Effector memory CD4-positive, alpha-beta T cell (primary cell): ENCODE data around the gene LRRC14B.
A peak's percentile ranks its signal among the peaks of the same experiment; 100 is the strongest.

Experiments
- DNase-seq, 3 donors: peaks; one replicate each; pipeline ENCODE4 v3.0.0-alpha.2; 2020
- H3K27ac ChIP-seq: 2 replicates; pipeline ENCODE4 v1.7.0; 2013; ENCODE audit warnings: mild to moderate bottlenecking, low read length, moderate library complexity; ENCODE audit not compliant: insufficient read depth, poor library complexity, severe bottlenecking
- H3K27me3 ChIP-seq: replicated peaks from 2 replicates; pipeline ENCODE4 v1.7.0; 2013; ENCODE audit warnings: mild to moderate bottlenecking, low read length; ENCODE audit not compliant: insufficient read depth, control insufficient read depth, poor library complexity, severe bottlenecking
- H3K36me3 ChIP-seq: 2 replicates; pipeline ENCODE4 v1.7.0; 2013; ENCODE audit warnings: mild to moderate bottlenecking, low read length, moderate library complexity; ENCODE audit not compliant: control insufficient read depth, insufficient read depth
- H3K4me1 ChIP-seq: 2 replicates; pipeline ENCODE4 v1.7.0; 2013; ENCODE audit warnings: low read length, mild to moderate bottlenecking; ENCODE audit not compliant: control insufficient read depth, insufficient read depth, poor library complexity, severe bottlenecking
- H3K4me3 ChIP-seq: 2 replicates; pipeline ENCODE4 v1.7.0; 2013; ENCODE audit warnings: low read length, low read depth, mild to moderate bottlenecking; ENCODE audit not compliant: insufficient read depth, poor library complexity, severe bottlenecking
- H3K9me3 ChIP-seq: 2 replicates; pipeline ENCODE4 v1.7.0; 2013; ENCODE audit warnings: mild to moderate bottlenecking, low read length, moderate library complexity; ENCODE audit not compliant: control insufficient read depth

Gene LRRC14B

GRCh38 chr5:184471-184870 is 6.8 kb upstream of the LRRC14B start:
- Histone ChIP-seq H3K9me3 (no peaks in the 10 kb centered on the region), H3K4me3 (no peak overlapping the region), H3K27ac (no peak overlapping the region), H3K36me3 (no peaks in the 10 kb centered on the region), H3K27me3 (no peaks in the 10 kb centered on the region), H3K4me1 (peaks cover 3% of the 10 kb centered on the region)
- no peak for DNase-seq

- H3K27me3 ChIP-seq = no peaks in the 10 kb centered on the region
- no peak for DNase-seq
Measured at GRCh38 chr5:185095-186070, 5.9 kb upstream of the LRRC14B start.

GRCh38 chr5:186091-187041 is 4.9 kb upstream of the LRRC14B start:
- H3K27ac ChIP-seq = no peak overlapping the region
- H3K9me3 ChIP-seq = no peaks in the 10 kb centered on the region
- H3K4me3 ChIP-seq = no peak overlapping the region
- peaks cover 3% of the 10 kb centered on the region for H3K4me1 ChIP-seq
- no peaks in the 10 kb centered on the region for H3K27me3 ChIP-seq
- no peak for DNase-seq
- no peaks in the 10 kb centered on the region for H3K36me3 ChIP-seq

More at GRCh38 chr5:185095-186070, 5.9 kb upstream of the LRRC14B start:
- Histone ChIP-seq H3K36me3 (no peaks in the 10 kb centered on the region), H3K9me3 (no peaks in the 10 kb centered on the region), H3K4me1 (peaks cover 3% of the 10 kb centered on the region), H3K27ac (no peak overlapping the region), H3K4me3 (no peak overlapping the region)

GRCh38 chr5:187042-187431 is 4.3 kb upstream of the LRRC14B start:
- Histone ChIP-seq H3K36me3 (no peaks in the 10 kb centered on the region), H3K27ac (no peak overlapping the region), H3K9me3 (no peaks in the 10 kb centered on the region), H3K27me3 (no peaks in the 10 kb centered on the region), H3K4me3 (no peak overlapping the region), H3K4me1 (peaks cover 3% of the 10 kb centered on the region)
- no peak for DNase-seq

GRCh38 chr5:187617-188451 is 3.5 kb upstream of the LRRC14B start:
- Histone ChIP-seq H3K9me3 (no peaks in the 10 kb centered on the region), H3K27me3 (no peaks in the 10 kb centered on the region)

GRCh38 chr5:188488-189481 is 2.5 kb upstream of the LRRC14B start:
- no peaks in the 10 kb centered on the region for H3K36me3 ChIP-seq
- no peak overlapping the region for H3K27ac ChIP-seq
- peaks cover 3% of the 10 kb centered on the region for H3K4me1 ChIP-seq
- no peak overlapping the region for H3K4me3 ChIP-seq
- H3K9me3 ChIP-seq = no peaks in the 10 kb centered on the region
- H3K27me3 ChIP-seq = no peaks in the 10 kb centered on the region
- DNase-seq = peak; percentile 62 to 70 (median 69)

More at GRCh38 chr5:187617-188451, 3.5 kb upstream of the LRRC14B start:
- no peak overlapping the region for H3K4me3 ChIP-seq
- no peak overlapping the region for H3K27ac ChIP-seq
- H3K36me3 ChIP-seq = no peaks in the 10 kb centered on the region
- DNase-seq = no peak
- peaks cover 3% of the 10 kb centered on the region for H3K4me1 ChIP-seq

GRCh38 chr5:189486-189885 is 1.8 kb upstream of the LRRC14B start:
- Histone ChIP-seq H3K36me3 (no peaks in the 10 kb centered on the region), H3K9me3 (no peaks in the 10 kb centered on the region), H3K27ac (no peak overlapping the region), H3K4me1 (peaks cover 3% of the 10 kb centered on the region), H3K27me3 (no peaks in the 10 kb centered on the region), H3K4me3 (no peak overlapping the region)
- DNase-seq = no peak

- H3K4me1 ChIP-seq = peaks cover 3% of the 10 kb centered on the region
- H3K36me3 ChIP-seq = no peaks in the 10 kb centered on the region
- H3K27me3 ChIP-seq = no peaks in the 10 kb centered on the region
- H3K4me3 ChIP-seq = no peak overlapping the region
- H3K27ac ChIP-seq = no peak overlapping the region
- DNase-seq = no peak
- H3K9me3 ChIP-seq = no peaks in the 10 kb centered on the region
Measured at GRCh38 chr5:189976-190365, 1.3 kb upstream of the LRRC14B start.
